KMS-11 (cell line): ENCODE measurements around the gene SCAANT1.

ENCODE experiments used
- H2AFZ ChIP-seq: fragments of 200-600 bp; sonication (generic); 2 replicates; pipeline ENCODE4 v1.6.1; 2016; ENCODE audit warnings: antibody characterized with exemption, mixed run types, low read depth
- H3K27ac ChIP-seq: fragments of 200-600 bp; sonication (generic); 2 replicates; pipeline ENCODE4 v1.6.1; 2016; ENCODE audit warnings: mild to moderate bottlenecking, mixed run types
- H3K27me3 ChIP-seq: fragments of 200-600 bp; sonication (generic); 2 replicates; pipeline ENCODE4 v1.6.1; 2017; ENCODE audit warnings: mild to moderate bottlenecking, low read depth, mixed run types, moderate library complexity; ENCODE audit not compliant: insufficient read depth
- H3K36me3 ChIP-seq: fragments of 200-600 bp; sonication (generic); 2 replicates; pipeline ENCODE4 v1.6.1; 2017; ENCODE audit warnings: mild to moderate bottlenecking, mixed run types; ENCODE audit not compliant: insufficient read depth
- H3K4me1 ChIP-seq: fragments of 200-600 bp; sonication (generic); 2 replicates; pipeline ENCODE4 v1.6.1; 2016; ENCODE audit warnings: mild to moderate bottlenecking, low read depth, mixed run types; ENCODE audit not compliant: poor library complexity, severe bottlenecking
- H3K4me2 ChIP-seq: fragments of 200-600 bp; sonication (generic); 2 replicates; pipeline ENCODE4 v1.7.0; 2016; ENCODE audit warnings: mild to moderate bottlenecking, mixed run types
- H3K4me3 ChIP-seq: fragments of 200-600 bp; sonication (generic); IDR thresholded peaks from 2 replicates; pipeline ENCODE4 v1.6.1; 2017; ENCODE audit warnings: low read depth, low read length, mixed read lengths; ENCODE audit not compliant: insufficient read depth
- H3K79me2 ChIP-seq: fragments of 200-600 bp; sonication (generic); 2 replicates; pipeline ENCODE4 v1.6.1; 2016; ENCODE audit warnings: low read depth, mixed run types; ENCODE audit not compliant: insufficient read depth
- H3K9ac ChIP-seq: fragments of 200-600 bp; sonication (generic); 2 replicates; pipeline ENCODE4 v1.6.1; 2016; ENCODE audit warnings: mild to moderate bottlenecking, mixed run types
- H4K20me1 ChIP-seq: fragments of 200-600 bp; sonication (generic); 2 replicates; pipeline ENCODE4 v1.6.1; 2016; ENCODE audit warnings: mild to moderate bottlenecking, mixed run types; ENCODE audit not compliant: insufficient read depth
- TF ChIP-seq, protein P1 (sequence below): fragments of 200-600 bp; sonication (generic); conservative IDR thresholded peaks from 2 replicates; pipeline ENCODE4 v1.6.1; 2017; ENCODE audit warnings: low read depth, mild to moderate bottlenecking, antibody characterized with exemption, low read length, moderate library complexity, mixed read lengths

Gene SCAANT1

DNA sequence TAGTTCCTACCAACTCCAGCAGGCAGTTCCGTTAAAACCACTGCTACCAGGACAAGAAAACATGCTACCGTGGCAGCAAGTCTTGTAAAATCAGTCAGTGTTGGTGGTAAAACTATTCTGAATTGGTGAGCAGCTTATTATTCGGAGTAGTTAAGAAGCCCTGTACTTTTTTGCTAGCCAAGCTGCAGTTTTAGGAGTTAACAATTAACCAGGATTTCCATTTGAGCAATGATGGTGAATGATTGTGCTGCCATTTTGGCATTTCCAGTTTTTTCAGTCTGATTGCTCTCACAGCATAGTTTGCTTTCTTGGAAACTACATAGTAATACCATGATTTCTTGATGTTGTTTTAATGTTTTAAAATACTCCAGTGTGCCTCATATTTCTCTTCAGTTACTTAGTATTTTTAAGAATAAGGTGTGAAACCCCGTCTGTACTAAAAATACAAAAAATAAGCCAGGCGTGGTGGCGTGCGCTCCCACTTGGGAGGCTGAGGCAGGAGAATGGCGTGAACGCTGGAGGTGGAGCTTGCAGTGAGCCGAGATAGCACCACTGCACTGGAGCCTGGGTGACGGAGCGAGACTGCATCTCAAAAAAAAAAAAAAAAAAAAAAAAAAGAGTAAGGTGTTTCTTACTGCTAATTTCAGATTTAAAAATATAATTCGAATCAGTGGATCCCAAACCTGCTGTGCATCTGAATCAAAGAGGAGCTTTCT lies 43.8 kb upstream of the SCAANT1 start:
- Histone ChIP-seq H3K36me3 (no peaks in the 10 kb centered on the region), H3K9ac (no peak overlapping the region), H3K27me3 (no peaks in the 10 kb centered on the region), H3K79me2 (no peaks in the 10 kb centered on the region), H2AFZ (no peak overlapping the region), H3K4me2 (no peak overlapping the region), H4K20me1 (no peaks in the 10 kb centered on the region), H3K4me1 (peaks cover 24% of the 10 kb centered on the region), H3K27ac (no peak overlapping the region), H3K4me3 (no peak overlapping the region)
- TF ChIP-seq, protein P1, sequence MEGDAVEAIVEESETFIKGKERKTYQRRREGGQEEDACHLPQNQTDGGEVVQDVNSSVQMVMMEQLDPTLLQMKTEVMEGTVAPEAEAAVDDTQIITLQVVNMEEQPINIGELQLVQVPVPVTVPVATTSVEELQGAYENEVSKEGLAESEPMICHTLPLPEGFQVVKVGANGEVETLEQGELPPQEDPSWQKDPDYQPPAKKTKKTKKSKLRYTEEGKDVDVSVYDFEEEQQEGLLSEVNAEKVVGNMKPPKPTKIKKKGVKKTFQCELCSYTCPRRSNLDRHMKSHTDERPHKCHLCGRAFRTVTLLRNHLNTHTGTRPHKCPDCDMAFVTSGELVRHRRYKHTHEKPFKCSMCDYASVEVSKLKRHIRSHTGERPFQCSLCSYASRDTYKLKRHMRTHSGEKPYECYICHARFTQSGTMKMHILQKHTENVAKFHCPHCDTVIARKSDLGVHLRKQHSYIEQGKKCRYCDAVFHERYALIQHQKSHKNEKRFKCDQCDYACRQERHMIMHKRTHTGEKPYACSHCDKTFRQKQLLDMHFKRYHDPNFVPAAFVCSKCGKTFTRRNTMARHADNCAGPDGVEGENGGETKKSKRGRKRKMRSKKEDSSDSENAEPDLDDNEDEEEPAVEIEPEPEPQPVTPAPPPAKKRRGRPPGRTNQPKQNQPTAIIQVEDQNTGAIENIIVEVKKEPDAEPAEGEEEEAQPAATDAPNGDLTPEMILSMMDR: no peak

DNA sequence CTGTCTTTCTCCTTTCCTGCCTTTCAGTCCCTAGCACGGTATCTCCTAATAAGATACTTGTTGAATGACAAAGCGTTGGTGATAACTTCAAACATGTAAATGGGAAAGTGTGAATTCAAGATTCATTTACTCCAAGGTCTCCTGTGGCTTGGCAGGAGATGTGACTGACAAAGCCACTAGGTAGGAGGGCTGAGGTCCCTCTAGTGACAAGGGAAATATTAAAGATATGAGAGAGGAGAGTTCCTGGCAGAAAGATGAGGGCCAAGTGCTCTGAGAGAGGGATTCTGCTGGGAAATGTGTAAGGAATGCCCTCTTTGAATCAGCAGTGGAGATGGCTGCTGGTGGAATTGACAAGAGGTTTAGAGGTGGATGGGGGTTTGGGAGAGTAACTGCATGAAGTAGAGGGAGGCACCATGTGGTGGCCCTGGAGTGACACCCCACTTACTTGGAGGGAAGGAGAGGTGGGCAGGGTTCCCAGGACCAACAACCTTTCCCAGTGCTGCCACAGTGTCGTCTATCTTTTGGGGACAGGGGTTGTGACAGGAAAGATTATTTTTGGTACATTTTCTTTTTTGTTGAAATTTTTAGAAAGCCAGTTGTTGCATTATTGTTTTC lies 43.0 kb upstream of the SCAANT1 start:
- H3K79me2 ChIP-seq: no peaks in the 10 kb centered on the region

DNA sequence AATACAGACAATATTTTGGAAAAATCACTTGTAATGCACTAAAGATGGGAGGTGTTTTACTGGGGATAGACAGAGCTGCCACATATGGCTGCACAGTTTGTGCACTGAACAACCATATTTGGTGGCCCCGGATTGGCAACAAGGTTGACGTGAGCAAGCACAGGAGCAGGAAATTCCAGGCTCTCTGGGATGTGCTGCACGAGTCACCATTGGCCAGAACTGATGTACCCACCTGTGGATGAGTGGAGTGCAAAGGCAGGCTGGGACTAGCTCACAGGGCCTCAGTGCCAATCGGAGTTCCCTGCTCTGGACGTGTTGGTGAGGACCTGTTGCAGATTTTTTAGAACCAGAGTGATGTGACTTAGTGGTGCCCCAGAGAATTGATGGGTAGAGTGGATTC lies 42.0 kb upstream of the SCAANT1 start:
- no peak overlapping the region for H3K4me2 ChIP-seq
- H3K27ac ChIP-seq: no peak overlapping the region
- H3K4me3 ChIP-seq: no peak overlapping the region
- H3K9ac ChIP-seq: no peak overlapping the region
- no peak overlapping the region for H2AFZ ChIP-seq
- H3K36me3 ChIP-seq: no peaks in the 10 kb centered on the region
- H4K20me1 ChIP-seq: no peaks in the 10 kb centered on the region
- TF ChIP-seq, protein P1: no peak
- no peaks in the 10 kb centered on the region for H3K27me3 ChIP-seq
- no peaks in the 10 kb centered on the region for H3K79me2 ChIP-seq
- H3K4me1 ChIP-seq: peaks cover 41% of the 10 kb centered on the region

More for the DNA sequence above, 43.0 kb upstream of the SCAANT1 start:
- H2AFZ ChIP-seq: no peak overlapping the region
- no peak overlapping the region for H3K4me2 ChIP-seq
- H4K20me1 ChIP-seq: no peaks in the 10 kb centered on the region
- H3K27me3 ChIP-seq: no peaks in the 10 kb centered on the region
- H3K9ac ChIP-seq: no peak overlapping the region
- H3K4me1 ChIP-seq: peaks cover 32% of the 10 kb centered on the region
- no peak overlapping the region for H3K4me3 ChIP-seq
- H3K36me3 ChIP-seq: no peaks in the 10 kb centered on the region
- H3K27ac ChIP-seq: no peak overlapping the region
- TF ChIP-seq, protein P1: no peak

DNA sequence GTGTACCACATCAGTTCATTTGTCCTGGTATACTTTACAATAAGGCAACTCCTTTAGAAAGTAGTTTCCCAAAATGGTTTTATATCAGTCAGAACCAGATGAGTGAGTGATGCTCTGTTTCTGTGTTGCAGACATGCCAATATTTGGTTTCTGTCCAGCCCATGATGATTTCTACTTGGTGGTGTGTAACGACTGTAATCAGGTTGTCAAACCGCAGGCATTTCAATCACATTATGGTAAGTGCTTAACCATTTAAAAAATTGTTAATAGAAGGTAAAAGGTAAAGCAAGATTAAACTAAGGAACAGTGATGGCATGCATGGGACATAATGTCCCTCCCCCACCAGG lies 40.0 kb upstream of the SCAANT1 start:
- Histone ChIP-seq H2AFZ (no peak overlapping the region), H3K27me3 (no peaks in the 10 kb centered on the region)

More for the DNA sequence above, 40.0 kb upstream of the SCAANT1 start:
- no peak overlapping the region for H3K4me2 ChIP-seq
- H4K20me1 ChIP-seq: no peaks in the 10 kb centered on the region
- no peaks in the 10 kb centered on the region for H3K79me2 ChIP-seq
- H3K9ac ChIP-seq: no peak overlapping the region
- TF ChIP-seq, protein P1: no peak
- no peaks in the 10 kb centered on the region for H3K36me3 ChIP-seq
- H3K4me1 ChIP-seq: peaks cover 36% of the 10 kb centered on the region
- no peak overlapping the region for H3K4me3 ChIP-seq
- no peak overlapping the region for H3K27ac ChIP-seq
